EH (cell line): ENCODE data around the gene PRICKLE1.

Experiments
- DNase-seq: peaks from one replicate; pipeline ENCODE4 v3.0.0-alpha.2; 2015; ENCODE audit warnings: low read depth

Gene PRICKLE1

GRCh38 chr12:42589465-42590329, at the start of gene PRICKLE1:
TSS of gene PRICKLE1 (minus strand) at chr12:42589746. CDS start at chr12:42472516, 117,230 bp downstream.
- peak; percentile 58 for DNase-seq

DNA sequence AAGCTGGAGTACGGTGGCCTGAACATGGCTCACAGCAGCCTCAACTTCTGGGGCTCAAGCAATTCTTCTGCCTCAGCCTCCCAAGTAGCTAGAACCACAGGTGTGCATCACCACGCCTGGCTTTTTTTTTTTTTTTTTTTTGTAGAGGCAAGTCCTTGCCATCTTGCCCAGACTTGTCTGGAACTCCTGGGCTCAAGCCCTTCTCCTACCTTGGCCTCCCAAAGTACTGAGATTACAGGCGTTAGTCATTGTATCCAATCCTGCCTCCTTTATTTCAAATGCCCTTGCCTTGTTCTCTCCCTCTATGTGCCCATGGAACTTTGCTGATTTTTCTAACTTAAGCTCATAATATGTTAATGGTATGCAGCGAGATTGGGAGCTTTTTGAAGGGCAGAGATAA, 49.2 kb upstream of the PRICKLE1 start:
- no peak for DNase-seq

DNA sequence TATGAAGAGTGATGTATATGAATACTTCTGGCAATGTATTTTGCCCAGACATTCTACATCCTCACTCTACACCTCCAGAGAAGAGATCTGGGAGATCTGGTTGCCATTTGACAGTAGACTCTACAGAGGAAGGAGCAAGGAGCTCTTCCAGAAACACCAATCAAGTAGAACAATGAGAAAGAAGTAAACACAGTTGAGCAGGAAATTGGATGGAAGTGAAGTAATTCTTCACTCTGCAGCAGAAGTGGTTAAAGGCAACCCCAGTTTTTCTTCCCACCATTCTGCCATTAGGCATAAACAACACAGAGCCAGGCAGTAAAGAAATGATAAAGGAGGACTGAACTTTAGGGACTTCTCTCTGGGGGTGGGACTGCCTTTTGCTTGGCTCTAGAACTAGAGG, 48.5 kb upstream of the PRICKLE1 start:
- no peak for DNase-seq

- DNase-seq, result no peak
These were observed 47.4 kb upstream of the PRICKLE1 start for GRCh38 chr12:42636993-42637392.

DNA sequence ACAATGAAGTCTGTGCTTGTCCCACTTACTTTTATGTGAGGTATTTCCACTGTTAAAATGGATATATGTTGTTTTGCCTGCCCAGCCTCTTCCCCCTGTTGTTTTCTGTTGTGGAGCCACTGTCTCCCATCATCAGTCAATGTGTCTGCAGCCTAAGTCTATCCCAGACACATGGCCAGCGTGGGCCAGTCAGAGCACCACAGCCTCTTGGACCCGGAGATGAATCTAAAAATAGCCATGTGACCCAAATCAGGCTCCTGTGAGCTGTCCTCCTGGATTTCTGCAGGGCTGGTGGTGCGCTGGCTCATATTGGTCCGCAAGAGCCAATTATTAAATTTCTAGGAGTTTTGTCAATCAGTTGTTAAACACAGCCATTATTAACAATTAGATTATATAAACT, 44.0 kb upstream of the PRICKLE1 start:
- no peak for DNase-seq

DNA sequence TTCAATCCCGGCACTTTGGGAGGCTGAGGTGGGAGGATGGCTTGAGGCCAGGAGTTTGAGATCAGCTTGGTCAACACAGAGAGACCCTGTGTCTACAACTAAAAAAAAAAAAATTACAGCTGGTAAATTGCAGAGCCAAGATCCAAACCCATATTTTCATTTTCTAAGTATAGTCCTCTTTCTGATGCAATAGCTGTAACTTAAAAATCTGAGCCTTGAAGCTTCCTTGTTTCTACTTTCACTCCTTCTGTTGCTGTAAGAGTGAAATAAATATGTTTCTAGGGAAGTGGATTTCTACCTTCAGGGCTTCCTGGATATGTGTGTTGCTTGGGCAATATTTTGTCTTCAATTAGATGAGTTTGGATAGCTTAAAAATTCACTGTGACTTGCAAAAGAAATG, 42.0 kb upstream of the PRICKLE1 start:
- DNase-seq, result no peak

DNA sequence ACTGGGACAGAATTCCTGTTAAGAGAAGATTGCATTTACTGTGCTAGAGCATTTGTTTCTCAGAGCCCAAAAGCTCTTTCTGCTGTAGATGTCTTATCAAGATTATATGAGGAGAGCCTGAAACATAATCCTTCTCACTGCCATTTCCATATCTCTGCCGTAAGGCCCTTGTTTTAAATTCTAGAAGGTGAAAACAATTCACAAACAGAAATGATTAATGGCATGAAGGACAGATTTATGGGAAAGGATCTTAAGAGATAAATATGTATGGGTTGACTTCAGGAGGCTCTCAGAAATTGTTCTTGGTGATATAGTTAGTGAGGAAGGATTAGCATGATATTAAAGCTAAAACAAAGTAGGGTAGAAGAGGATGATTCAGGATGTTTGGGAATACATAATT, 40.8 kb upstream of the PRICKLE1 start:
- no peak for DNase-seq

- DNase-seq, result no peak
These were observed 37.6 kb upstream of the PRICKLE1 start for GRCh38 chr12:42627151-42627550.

- DNase-seq, result no peak
These were observed 36.1 kb upstream of the PRICKLE1 start for GRCh38 chr12:42625611-42626010.

DNA sequence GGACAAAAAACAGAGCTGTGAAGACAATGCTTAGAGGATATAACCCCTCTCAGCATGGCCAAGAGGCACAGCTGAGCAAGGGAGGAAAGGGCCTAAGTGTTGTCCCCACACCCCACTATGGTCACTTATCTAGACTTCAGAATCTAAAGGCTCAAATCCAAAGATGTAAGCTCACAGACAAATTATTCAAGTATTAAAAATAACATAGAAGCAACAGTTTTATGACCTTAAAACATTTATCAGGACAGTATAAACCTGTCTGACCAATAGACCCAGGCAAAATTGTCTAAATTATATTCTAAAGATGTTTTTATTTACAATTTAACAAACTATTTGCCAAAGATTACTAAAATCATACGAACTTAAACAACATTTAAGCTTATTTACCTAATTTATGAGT, 28.1 kb upstream of the PRICKLE1 start:
- no peak for DNase-seq

DNA sequence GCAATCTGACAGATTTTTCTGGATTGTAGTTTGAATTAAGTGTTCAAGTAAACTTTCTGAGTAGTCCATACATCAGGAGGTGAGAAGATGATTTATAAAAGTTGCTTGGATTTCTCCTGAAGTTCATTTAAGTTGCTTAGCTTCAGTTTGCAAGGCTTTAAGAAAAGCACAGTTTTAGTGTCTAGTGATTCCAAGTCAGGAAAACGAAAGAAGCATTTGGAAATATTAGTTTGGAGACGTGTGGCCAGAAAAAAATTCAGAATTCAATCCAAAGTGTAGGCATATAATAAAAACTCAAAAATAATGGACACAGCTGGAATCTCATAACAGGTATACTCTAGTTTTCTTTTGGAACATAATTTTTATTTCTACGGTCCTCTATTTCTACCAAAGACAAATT, 25.5 kb upstream of the PRICKLE1 start:
- DNase-seq, result no peak

- peak; percentile 11 for DNase-seq
These were observed 22.7 kb upstream of the PRICKLE1 start for GRCh38 chr12:42612231-42612613.

- DNase-seq, result no peak
These were observed 22.2 kb upstream of the PRICKLE1 start for GRCh38 chr12:42611571-42612230.

DNA sequence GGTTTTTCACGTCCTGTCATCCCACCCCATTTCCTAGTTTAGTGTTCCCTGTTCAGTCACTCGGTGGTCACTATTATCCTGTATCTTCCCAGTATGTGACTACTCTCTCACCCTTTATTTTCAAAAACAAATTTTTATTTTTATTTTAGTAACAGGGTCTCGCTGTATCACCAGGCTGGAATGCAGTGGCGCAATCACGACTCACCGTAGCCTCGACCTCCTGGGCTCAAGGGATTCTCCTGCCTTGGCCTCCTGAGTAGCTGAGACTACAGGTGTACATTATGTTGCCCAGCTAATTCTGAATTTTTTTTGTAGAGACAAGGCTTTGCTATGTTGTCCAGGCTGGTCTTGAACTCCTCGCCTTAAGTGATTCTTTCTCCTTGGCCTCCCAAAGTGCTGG, 20.1 kb upstream of the PRICKLE1 start:
- DNase-seq, result peak; percentile 29

- no peak for DNase-seq
These were observed 18.8 kb upstream of the PRICKLE1 start for GRCh38 chr12:42608196-42608825.

DNA sequence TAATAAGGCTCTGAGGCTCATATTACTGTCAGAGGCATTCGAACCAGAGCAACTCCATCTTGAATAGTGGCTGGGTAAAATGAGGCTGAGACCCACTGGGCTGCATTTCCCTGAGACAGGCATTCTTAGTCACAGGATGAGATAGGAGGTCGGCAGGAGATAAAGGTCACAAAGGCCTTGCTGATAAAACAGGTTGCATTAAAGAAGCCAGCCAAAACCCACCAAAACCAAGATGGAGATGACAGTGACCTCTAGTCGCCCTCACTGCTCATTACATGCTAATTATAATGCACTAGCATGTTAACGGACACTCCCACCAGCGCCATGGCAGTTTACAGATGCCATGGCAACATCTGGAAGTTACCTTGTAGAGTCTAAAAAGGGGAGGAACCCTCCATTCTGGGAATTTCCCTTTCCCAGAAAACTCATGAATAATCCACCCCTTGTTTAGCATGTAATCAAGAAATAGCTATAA, 18.1 kb upstream of the PRICKLE1 start:
- no peak for DNase-seq

DNA sequence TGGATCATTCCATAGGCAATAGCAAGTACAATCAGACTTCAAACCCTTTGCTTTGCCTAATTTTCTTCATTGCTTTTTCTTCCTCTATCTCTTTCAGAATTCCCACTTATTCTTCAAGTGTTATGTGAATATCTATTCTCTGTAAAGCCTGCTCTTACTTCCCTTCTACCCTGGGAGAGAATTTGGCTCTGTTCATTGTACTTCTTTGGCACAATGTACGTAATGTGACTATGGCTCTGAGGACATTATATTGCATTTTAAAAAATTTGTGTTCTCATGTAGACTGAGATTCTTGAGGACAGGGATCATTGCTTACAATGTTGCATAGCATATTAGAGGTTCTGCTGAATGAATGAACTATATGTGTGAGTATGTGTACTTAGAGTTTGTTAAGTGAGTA, 16.9 kb upstream of the PRICKLE1 start:
- DNase-seq, result no peak

- no peak for DNase-seq
These were observed 16.1 kb upstream of the PRICKLE1 start for GRCh38 chr12:42605685-42606084.

GRCh38 chr12:42603246-42603990, 13.9 kb upstream of the PRICKLE1 start:
- DNase-seq, result no peak

- DNase-seq, result no peak
These were observed 4.3 kb upstream of the PRICKLE1 start for GRCh38 chr12:42593874-42594273.

DNA sequence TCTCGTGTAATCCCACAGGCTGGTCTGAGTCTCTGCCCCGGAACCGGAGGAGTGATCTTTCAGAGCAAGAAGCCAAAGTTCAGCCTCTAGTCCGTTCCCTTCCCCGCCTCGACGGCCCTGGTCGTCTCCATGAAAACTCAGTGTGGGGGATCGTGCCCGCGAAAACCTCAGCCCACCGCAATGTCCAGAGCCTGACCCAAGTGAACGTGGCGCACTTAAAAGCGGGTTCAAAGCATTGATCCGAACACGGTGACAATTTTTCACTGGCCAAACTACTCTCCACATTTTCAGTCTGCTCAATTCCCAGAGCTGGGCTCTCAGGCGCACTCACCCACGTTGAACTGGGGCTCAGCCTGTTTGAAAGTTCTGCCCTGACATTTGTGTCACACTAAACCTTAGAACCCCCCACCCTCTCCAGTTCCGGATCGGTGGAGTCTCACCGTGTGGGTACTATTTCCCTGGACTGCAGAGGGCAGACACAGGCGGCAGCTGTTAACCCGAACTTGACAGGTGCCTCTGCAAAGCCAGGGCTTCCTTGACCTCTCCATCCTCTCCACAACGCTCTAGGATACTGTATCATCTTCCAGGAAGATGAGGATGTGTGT, 886 bp upstream of the PRICKLE1 start:
- no peak for DNase-seq
